HG03354 (cell line): ENCODE measurements around the gene DST.

Source experiments
- ATAC-seq: cut with Tn5 transposase; IDR thresholded peaks from one replicate; pipeline ENCODE4 v1.9.1; 2021; ENCODE audit warnings: mild to moderate bottlenecking; ENCODE audit not compliant: unreplicated experiment, poor library complexity, severe bottlenecking

Gene DST

GRCh38 chr6:56459030-56459805 is 183.5 kb downstream of the DST start:
- ATAC-seq, result no peak

GRCh38 chr6:56458324-56458884 is 184.3 kb downstream of the DST start:
- ATAC-seq, result no peak

GRCh38 chr6:56456785-56457184 is 185.9 kb downstream of the DST start:
- no peak for ATAC-seq

GRCh38 chr6:56450882-56451739 is 191.6 kb downstream of the DST start:
- no peak for ATAC-seq

GRCh38 chr6:56450376-56450775 is 192.3 kb downstream of the DST start:
- no peak for ATAC-seq

- ATAC-seq, result no peak
These were observed 194.6 kb downstream of the DST start for GRCh38 chr6:56448046-56448445.

GRCh38 chr6:56445818-56446217 is 196.9 kb downstream of the DST start:
- ATAC-seq, result no peak

GRCh38 chr6:56444855-56445254 is 197.8 kb downstream of the DST start:
- ATAC-seq, result no peak

- ATAC-seq, result no peak
These were observed 202.1 kb downstream of the DST start for GRCh38 chr6:56440551-56440981.

GRCh38 chr6:56437171-56437900 is 205.4 kb downstream of the DST start:
- ATAC-seq, result no peak

- ATAC-seq, result no peak
These were observed 206.9 kb downstream of the DST start for GRCh38 chr6:56435754-56436153.

- ATAC-seq, result no peak
These were observed 207.4 kb downstream of the DST start for GRCh38 chr6:56435326-56435725.

GRCh38 chr6:56434606-56435005 is 208.1 kb downstream of the DST start:
- ATAC-seq, result no peak

- ATAC-seq, result no peak
These were observed 209.6 kb downstream of the DST start for GRCh38 chr6:56433119-56433518.

GRCh38 chr6:56432194-56432593 is 210.5 kb downstream of the DST start:
- no peak for ATAC-seq

GRCh38 chr6:56430629-56431600 is 211.8 kb downstream of the DST start:
- no peak for ATAC-seq

- no peak for ATAC-seq
These were observed 218.1 kb downstream of the DST start for GRCh38 chr6:56424542-56425083.

- no peak for ATAC-seq
These were observed 218.6 kb downstream of the DST start for GRCh38 chr6:56424064-56424463.

GRCh38 chr6:56420296-56420695 is 222.4 kb downstream of the DST start:
- ATAC-seq, result no peak
